HUES6 (cell line): ENCODE data around the gene SF3A1.

ENCODE experiments used
- H3K27ac ChIP-seq: 2 replicates; pipeline ENCODE4 v1.7.0; 2013; ENCODE audit warnings: low read depth, mild to moderate bottlenecking, low read length, inconsistent platforms
- H3K27me3 ChIP-seq: 2 replicates; pipeline ENCODE4 v1.6.1; 2013; ENCODE audit warnings: low read length; ENCODE audit not compliant: control insufficient read depth, insufficient read depth
- H3K36me3 ChIP-seq: 2 replicates; pipeline ENCODE4 v1.6.1; 2013; ENCODE audit warnings: low read length; ENCODE audit not compliant: control insufficient read depth, insufficient read depth
- H3K4me1 ChIP-seq: 2 replicates; pipeline ENCODE4 v1.6.1; 2013; ENCODE audit warnings: low read length; ENCODE audit not compliant: control insufficient read depth, insufficient read depth
- H3K4me3 ChIP-seq: 2 replicates; pipeline ENCODE4 v1.5.1; 2013; ENCODE audit warnings: low read depth, low read length
- H3K9ac ChIP-seq: one replicate; pipeline ENCODE4 v1.6.1; 2013; ENCODE audit warnings: mild to moderate bottlenecking, low read length
- H3K9me3 ChIP-seq: 2 replicates; pipeline ENCODE4 v1.6.1; 2013; ENCODE audit warnings: low read depth, low read length; ENCODE audit not compliant: control insufficient read depth, insufficient read depth

Gene SF3A1

GRCh38 chr22:30290342-30291057, 66.2 kb downstream of the SF3A1 start:
- Histone ChIP-seq H3K4me3 (peak overlapping the region; percentile 72), H3K36me3 (peaks cover 16% of the 10 kb centered on the region), H3K27ac (no peak overlapping the region), H3K9me3 (no peaks in the 10 kb centered on the region), H3K9ac (no peak overlapping the region), H3K4me1 (peaks cover 15% of the 10 kb centered on the region), H3K27me3 (no peaks in the 10 kb centered on the region)

GRCh38 chr22:30289980-30290313, 66.7 kb downstream of the SF3A1 start:
- Histone ChIP-seq H3K4me1 (peaks cover 15% of the 10 kb centered on the region), H3K36me3 (peaks cover 15% of the 10 kb centered on the region), H3K9me3 (no peaks in the 10 kb centered on the region), H3K4me3 (peak overlapping the region; percentile 72), H3K9ac (peak overlapping the region; percentile 56), H3K27me3 (no peaks in the 10 kb centered on the region), H3K27ac (no peak overlapping the region)

- Histone ChIP-seq H3K9ac (peak within 1 kb of the TSS; percentile 73), H3K27me3 (no peaks in the 10 kb centered on the region), H3K9me3 (no peaks in the 10 kb centered on the region), H3K4me1 (peaks cover 15% of the 10 kb centered on the region), H3K4me3 (peak within 1 kb of the TSS; percentile 72), H3K27ac (no peak within 1 kb of the TSS), H3K36me3 (peaks cover 15% of the 10 kb centered on the region)
Measured at GRCh38 chr22:30289141-30289979, 67.3 kb downstream of the SF3A1 start, which contains the start of gene CASTOR1. Gene CASTOR1 (minus strand): TSS chr22:30289505. CDS start chr22:30289497, 8 bp downstream.

- Histone ChIP-seq H3K4me3 (peak overlapping the region; percentile 72), H3K4me1 (peaks cover 15% of the 10 kb centered on the region), H3K27ac (no peak overlapping the region), H3K9me3 (no peaks in the 10 kb centered on the region), H3K9ac (peak overlapping the region; percentile 73), H3K36me3 (peaks cover 11% of the 10 kb centered on the region), H3K27me3 (no peaks in the 10 kb centered on the region)
Measured at GRCh38 chr22:30288419-30289140, 68.1 kb downstream of the SF3A1 start.

GRCh38 chr22:30287648-30288418, 68.9 kb downstream of the SF3A1 start:
- Histone ChIP-seq H3K36me3 (peaks cover 7% of the 10 kb centered on the region; the same call in 1 of the 2 replicates), H3K4me3 (peak overlapping the region; percentile 72), H3K9me3 (no peaks in the 10 kb centered on the region), H3K27me3 (no peaks in the 10 kb centered on the region), H3K4me1 (peaks cover 15% of the 10 kb centered on the region), H3K27ac (no peak overlapping the region), H3K9ac (no peak overlapping the region)

GRCh38 chr22:30286813-30287647, 69.7 kb downstream of the SF3A1 start:
- Histone ChIP-seq H3K9me3 (no peaks in the 10 kb centered on the region), H3K9ac (no peak overlapping the region), H3K4me1 (peaks cover 15% of the 10 kb centered on the region), H3K27me3 (no peaks in the 10 kb centered on the region), H3K27ac (no peak overlapping the region), H3K4me3 (no peak overlapping the region), H3K36me3 (peaks cover 4% of the 10 kb centered on the region; the same call in 1 of the 2 replicates)

- H3K36me3 ChIP-seq, result peaks cover 4% of the 10 kb centered on the region; the same call in 1 of the 2 replicates
- no peak overlapping the region for H3K4me3 ChIP-seq
- no peaks in the 10 kb centered on the region for H3K27me3 ChIP-seq
- H3K27ac ChIP-seq, result no peak overlapping the region
- H3K9ac ChIP-seq, result no peak overlapping the region
- H3K4me1 ChIP-seq, result peaks cover 15% of the 10 kb centered on the region
- no peaks in the 10 kb centered on the region for H3K9me3 ChIP-seq
Measured at GRCh38 chr22:30286331-30286730, 70.4 kb downstream of the SF3A1 start.

- Histone ChIP-seq H3K4me3 (no peak overlapping the region), H3K27me3 (no peaks in the 10 kb centered on the region), H3K36me3 (peaks cover 4% of the 10 kb centered on the region; the same call in 1 of the 2 replicates), H3K27ac (no peak overlapping the region), H3K4me1 (peaks cover 11% of the 10 kb centered on the region), H3K9ac (no peak overlapping the region), H3K9me3 (no peaks in the 10 kb centered on the region)
Measured at GRCh38 chr22:30285846-30286200, 70.9 kb downstream of the SF3A1 start.

GRCh38 chr22:30285176-30285845, 71.4 kb downstream of the SF3A1 start:
- H3K4me3 ChIP-seq, result no peak overlapping the region
- no peak overlapping the region for H3K27ac ChIP-seq
- H3K9ac ChIP-seq, result no peak overlapping the region
- H3K36me3 ChIP-seq, result peaks cover 4% of the 10 kb centered on the region; the same call in 1 of the 2 replicates
- no peaks in the 10 kb centered on the region for H3K9me3 ChIP-seq
- peaks cover 6% of the 10 kb centered on the region for H3K4me1 ChIP-seq
- no peaks in the 10 kb centered on the region for H3K27me3 ChIP-seq
